HG02970 (cell line): ENCODE results near the gene PTPA.
A peak's percentile ranks its signal among the peaks of the same experiment; 100 is the strongest.
"Not testable (repeated sequence)": the region's sequence is repeated elsewhere in the genome, so short reads cannot be mapped to it uniquely, and the experiment has no call there.

Experiments
- ATAC-seq: cut with Tn5 transposase; IDR thresholded peaks from one replicate; pipeline ENCODE4 v1.9.1; 2021; ENCODE audit warnings: mild to moderate bottlenecking, moderate library complexity, moderate number of reproducible peaks; ENCODE audit not compliant: unreplicated experiment, low FRiP score

Gene PTPA

DNA sequence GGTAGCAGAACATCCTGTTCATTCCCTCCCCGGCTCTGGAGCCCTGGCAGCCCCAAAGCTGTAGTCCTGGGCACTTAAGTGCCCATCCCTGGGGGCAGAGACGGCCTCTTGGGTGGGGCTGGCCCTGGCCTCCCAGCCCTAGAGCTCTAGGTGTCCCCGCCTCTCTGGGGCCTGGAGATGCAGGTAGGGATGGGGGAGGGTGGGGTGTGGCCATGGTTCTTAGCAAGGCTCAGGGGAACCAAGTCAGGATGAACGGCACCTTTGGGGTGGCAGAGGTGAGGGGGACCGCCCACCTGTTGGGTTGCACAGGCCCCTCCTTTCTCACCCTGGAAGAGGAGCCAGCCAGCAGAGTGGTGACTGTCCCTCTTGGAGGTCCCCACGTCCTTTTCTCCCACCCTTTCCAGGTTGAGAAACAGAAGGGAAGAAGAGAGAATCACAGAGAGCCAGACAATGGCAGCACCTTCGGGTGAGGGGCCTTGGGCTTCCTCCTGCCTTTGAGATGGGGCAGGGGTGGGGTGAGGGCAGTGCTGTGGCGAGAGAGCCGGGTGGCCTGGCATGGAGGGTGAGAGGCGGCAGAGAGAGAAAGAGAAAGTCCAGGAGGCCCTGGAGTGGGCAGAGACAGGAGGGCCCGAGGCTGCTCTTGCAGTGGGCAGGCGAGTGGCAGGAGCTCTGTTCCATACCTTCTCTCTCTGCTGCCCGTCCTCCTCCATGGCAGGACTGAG is 3.0 kb upstream of the PTPA start:
- ATAC-seq: no peak

- ATAC-seq: no peak
Measured at GRCh38 chr9:129108805-129109536, 2.2 kb upstream of the PTPA start.

GRCh38 chr9:129109537-129109903 is 1.7 kb upstream of the PTPA start:
- no peak for ATAC-seq

- peak; percentile 19 for ATAC-seq
Measured at GRCh38 chr9:129109952-129110739, 1.1 kb upstream of the PTPA start.

DNA sequence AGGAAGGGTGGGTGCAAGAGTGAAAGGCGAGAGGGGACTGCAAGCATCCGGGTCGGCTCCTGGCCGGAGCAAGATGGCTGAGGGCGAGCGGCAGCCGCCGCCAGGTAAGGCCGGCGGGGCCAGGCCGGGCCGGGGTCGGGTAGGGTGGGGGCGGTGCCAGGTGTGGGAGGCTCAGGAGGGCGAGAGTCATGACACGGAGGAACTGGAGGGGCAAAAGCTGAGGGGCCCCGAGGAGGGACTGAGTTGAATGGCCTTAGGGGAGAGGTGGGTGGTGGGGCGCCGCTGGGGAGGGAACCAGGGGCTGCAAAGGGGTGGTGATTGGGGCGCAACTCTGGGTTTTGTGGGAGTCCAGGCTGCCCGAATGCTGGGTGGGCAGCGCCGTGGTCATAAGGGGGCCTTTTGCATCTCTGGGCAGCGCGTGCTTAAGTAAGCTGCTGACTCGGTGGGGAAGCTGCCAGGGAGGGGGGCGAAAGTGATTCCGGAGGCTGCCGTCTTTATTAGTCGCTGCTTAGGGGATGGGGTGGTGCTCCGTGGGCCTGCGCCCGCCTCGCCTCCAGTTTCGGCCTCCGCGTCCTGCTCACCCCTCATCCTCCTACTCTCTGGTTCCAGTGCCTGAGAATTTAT is 425 bp downstream of the PTPA start:
- ATAC-seq: peak; percentile 21

- ATAC-seq: not testable (repeated sequence)
Measured at GRCh38 chr9:129112526-129112925, 1.3 kb downstream of the PTPA start.

GRCh38 chr9:129113645-129114304 is 2.6 kb downstream of the PTPA start:
- no peak for ATAC-seq

DNA sequence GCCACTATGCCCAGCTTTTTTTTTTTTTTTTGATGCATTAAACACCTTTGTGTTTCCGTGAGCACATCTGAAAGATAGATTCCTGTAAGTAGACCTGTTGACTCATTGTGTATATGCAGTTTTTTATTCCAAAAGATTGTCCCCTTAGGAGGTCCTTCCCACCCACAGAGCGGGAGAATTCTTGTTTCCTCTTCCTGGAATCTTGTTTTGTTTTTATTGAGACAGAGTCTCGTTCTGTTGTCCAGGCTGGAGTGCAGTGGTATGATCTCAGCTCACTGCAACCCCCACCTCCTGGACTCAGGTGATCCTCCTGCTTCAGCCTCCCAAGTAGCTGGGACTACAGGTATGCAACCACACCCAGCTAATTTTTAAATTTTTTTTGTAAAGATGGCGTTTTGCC is 7.6 kb downstream of the PTPA start:
- no peak for ATAC-seq

GRCh38 chr9:129121483-129121882 is 10.3 kb downstream of the PTPA start:
- ATAC-seq: no peak

- ATAC-seq: no peak
Measured at GRCh38 chr9:129122133-129122532, 10.9 kb downstream of the PTPA start.

- ATAC-seq: not testable (repeated sequence)
Measured at GRCh38 chr9:129122976-129123375, 11.8 kb downstream of the PTPA start.

- ATAC-seq: no peak
Measured at GRCh38 chr9:129124506-129125069, 13.4 kb downstream of the PTPA start.

- ATAC-seq: no peak
Measured at GRCh38 chr9:129125478-129125877, 14.3 kb downstream of the PTPA start.

DNA sequence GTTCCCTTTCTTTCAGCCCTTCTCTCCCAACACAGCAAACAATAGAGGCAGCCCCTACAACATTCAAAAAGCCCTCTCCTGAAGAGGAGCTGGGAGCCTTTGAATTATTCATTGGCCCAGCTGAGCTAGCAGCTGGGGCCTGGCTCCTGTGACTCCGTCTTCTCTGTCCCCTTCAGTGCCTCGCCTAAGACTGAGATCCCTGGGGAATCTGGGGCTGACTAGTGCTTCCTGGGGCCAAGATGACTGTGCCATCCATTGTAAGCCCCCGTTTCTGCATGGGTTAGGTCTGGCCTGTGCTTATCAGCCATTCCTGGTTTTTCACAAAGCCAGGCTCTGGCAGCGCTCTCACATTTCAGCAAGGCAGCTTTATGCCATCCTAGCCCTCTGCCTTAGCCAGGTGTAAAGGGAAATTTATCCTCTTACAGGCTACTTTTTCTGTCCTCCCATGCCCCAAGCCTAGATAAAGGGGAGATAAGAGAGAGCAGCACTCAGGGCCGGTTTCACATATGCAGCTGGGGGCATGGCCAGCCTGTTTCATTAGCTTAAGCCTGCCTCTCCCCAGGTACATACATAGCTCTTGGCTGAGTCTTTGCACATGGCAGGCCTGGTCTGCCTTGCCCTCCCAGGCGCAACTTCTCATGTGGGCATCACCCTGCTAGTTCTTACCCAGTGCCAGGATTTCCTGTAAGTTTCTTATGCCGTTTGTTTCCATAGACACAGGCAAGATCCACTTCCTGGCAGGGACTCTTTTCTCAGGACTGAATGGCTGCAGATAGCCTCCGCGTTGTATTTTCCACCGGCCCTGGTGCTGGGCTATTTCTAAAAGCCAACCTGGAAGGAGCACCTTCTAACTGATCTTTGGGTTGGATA is 15.8 kb downstream of the PTPA start:
- no peak for ATAC-seq

GRCh38 chr9:129128689-129129088 is 17.5 kb downstream of the PTPA start:
- ATAC-seq: no peak

GRCh38 chr9:129130271-129130670 is 19.1 kb downstream of the PTPA start:
- not testable (repeated sequence) for ATAC-seq

- ATAC-seq: no peak
Measured at GRCh38 chr9:129130791-129131190, 19.6 kb downstream of the PTPA start.

DNA sequence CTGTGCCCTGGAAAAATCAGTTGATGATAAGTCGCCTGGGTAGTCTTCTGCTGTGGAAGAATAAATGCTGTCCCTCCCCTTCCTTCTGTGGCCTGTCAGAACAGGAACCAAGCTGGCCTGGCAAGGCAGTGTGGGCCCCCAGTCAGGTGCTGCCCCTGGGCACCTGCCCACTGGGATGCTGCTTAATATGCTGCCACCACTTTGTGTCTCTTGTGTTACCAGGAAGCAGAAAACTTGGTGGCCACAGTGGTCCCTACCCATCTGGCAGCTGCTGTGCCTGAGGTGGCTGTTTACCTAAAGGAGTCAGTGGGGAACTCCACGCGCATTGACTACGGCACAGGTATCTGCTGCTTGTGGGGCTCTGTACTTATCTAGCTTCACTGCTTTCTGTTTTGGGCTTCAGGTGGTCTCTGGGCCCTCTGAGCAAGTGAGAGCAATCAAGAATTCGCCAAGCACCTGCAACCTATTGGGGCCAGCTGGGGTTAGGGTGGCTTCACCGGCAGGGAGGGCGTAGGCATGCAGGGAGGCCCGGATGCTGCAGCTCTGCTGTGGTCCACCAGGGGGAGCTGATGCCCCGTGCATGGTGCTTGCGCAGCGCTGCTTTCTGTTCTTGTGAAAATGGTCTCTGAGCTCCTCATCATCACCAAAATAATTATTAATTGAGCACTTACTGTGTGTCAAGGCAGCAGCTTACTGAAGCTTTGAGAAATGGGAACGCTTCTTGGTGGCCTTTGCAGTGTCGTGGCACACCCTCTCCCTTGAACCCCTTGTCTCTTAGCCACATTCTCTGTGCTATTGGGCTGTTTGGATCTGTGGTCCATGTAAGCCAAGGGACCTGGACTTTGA is 20.3 kb downstream of the PTPA start:
- ATAC-seq: no peak
